ENCODE results near the gene PTPRO. TPM values are rescaled to one million over a fixed set of nuclear protein-coding genes. Genes with fewer than 3 reads are reported as not detected.

Gene PTPRO
- total and polyA plus RNA-seq, 4 donors: 0.31 to 3.3 (median 1.1) TPM

DNA sequence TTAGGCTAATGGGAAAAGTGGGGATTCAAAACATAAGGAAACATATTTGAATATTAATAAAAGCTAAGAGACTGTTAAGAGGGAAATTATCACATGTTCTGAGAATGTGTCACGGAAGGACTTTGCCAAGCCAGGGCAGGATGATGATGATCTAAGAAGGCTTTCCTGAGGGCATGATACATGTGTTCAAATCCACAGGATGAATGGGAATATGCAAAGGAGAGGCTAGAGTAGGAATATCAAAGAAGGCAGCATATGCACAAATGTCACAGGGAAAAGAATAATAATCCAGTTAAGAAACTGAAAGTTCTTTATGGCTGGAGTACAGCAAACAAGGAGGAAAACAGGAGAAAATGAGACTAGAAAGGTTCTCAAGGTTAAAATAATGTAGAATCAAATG lies 107.0 kb downstream of the PTPRO start:
- no peak overlapping the region for H3K4me3 ChIP-seq (ENCODE audit: low read depth in 1 of 3, low read length in 3 of 3)
- no peaks in the 10 kb centered on the region for H3K4me1 ChIP-seq (ENCODE audit: control insufficient read depth in 4 of 4, insufficient read depth in 4 of 4, low read length in 3 of 4)
- WGBS: 94% methylated on average over 1 of the region's 1 CpG
- no peak overlapping the region for H3K9ac ChIP-seq (ENCODE audit: low read depth in 1 of 2, low read length in 2 of 2)
- H3K27me3 ChIP-seq (ENCODE audit: control insufficient read depth in 4 of 4, insufficient read depth in 4 of 4, low read length in 3 of 4): peaks cover 0 to 10% (median 1%) of the 10 kb centered on the region in 4 donors
- DNase-seq (ENCODE audit: low spot score): no peak
- H3K36me3 ChIP-seq (ENCODE audit: control insufficient read depth in 4 of 4, insufficient read depth in 3 of 4, low read depth in 1 of 4, low read length in 3 of 4): no peaks in the 10 kb centered on the region
- TF ChIP-seq FOXA1 (IDR thresholded peaks at IDR 0.05): no peak
- TF ChIP-seq FOXA2 (IDR thresholded peaks at IDR 0.05): no peak
- TF ChIP-seq SP1 (IDR thresholded peaks at IDR 0.05): no peak
- no peak for TF ChIP-seq JUND (IDR thresholded peaks at IDR 0.05)
- TF ChIP-seq HNF4G (IDR thresholded peaks at IDR 0.05): no peak
- no peak for TF ChIP-seq NR2F2 (IDR thresholded peaks at IDR 0.05)
- no peak for TF ChIP-seq TAF1 (conservative IDR thresholded peaks at IDR 0.05)
- no peak for TF ChIP-seq YY1 (IDR thresholded peaks at IDR 0.05)
- TF ChIP-seq, protein P1, sequence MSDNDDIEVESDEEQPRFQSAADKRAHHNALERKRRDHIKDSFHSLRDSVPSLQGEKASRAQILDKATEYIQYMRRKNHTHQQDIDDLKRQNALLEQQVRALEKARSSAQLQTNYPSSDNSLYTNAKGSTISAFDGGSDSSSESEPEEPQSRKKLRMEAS (IDR thresholded peaks at IDR 0.05): no peak
- no peaks in the 10 kb centered on the region for H3K9me3 ChIP-seq (ENCODE audit: control insufficient read depth in 4 of 4, low read length in 3 of 4)
- H3K27ac ChIP-seq (ENCODE audit: low read depth in 1 of 2, low read length in 2 of 2): no peak overlapping the region

DNA sequence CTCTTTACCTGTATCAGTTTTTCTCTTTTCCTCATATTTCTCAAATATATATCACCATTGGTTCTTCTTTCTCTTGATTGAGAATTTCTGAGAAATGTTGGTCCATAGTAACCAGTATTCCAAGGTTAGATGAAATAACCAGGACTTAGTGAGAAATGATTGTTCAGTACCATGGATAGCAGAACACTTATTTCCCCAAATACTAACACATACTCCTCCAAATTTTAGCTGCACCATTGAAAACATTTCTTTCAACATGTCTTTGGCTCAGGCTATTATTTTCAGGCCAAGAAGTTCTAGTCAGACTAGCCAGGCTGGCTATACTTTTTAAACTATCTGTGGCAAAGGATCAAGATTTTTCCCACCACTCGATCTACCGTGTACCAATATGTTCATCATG lies 113.3 kb downstream of the PTPRO start:
- H3K27me3 ChIP-seq (ENCODE audit: control insufficient read depth in 4 of 4, insufficient read depth in 4 of 4, low read length in 3 of 4): peaks cover 0 to 7% (median 0%) of the 10 kb centered on the region in 4 donors
- no peaks in the 10 kb centered on the region for H3K4me1 ChIP-seq (ENCODE audit: control insufficient read depth in 4 of 4, insufficient read depth in 4 of 4, low read length in 3 of 4)
- TF ChIP-seq, protein P2, sequence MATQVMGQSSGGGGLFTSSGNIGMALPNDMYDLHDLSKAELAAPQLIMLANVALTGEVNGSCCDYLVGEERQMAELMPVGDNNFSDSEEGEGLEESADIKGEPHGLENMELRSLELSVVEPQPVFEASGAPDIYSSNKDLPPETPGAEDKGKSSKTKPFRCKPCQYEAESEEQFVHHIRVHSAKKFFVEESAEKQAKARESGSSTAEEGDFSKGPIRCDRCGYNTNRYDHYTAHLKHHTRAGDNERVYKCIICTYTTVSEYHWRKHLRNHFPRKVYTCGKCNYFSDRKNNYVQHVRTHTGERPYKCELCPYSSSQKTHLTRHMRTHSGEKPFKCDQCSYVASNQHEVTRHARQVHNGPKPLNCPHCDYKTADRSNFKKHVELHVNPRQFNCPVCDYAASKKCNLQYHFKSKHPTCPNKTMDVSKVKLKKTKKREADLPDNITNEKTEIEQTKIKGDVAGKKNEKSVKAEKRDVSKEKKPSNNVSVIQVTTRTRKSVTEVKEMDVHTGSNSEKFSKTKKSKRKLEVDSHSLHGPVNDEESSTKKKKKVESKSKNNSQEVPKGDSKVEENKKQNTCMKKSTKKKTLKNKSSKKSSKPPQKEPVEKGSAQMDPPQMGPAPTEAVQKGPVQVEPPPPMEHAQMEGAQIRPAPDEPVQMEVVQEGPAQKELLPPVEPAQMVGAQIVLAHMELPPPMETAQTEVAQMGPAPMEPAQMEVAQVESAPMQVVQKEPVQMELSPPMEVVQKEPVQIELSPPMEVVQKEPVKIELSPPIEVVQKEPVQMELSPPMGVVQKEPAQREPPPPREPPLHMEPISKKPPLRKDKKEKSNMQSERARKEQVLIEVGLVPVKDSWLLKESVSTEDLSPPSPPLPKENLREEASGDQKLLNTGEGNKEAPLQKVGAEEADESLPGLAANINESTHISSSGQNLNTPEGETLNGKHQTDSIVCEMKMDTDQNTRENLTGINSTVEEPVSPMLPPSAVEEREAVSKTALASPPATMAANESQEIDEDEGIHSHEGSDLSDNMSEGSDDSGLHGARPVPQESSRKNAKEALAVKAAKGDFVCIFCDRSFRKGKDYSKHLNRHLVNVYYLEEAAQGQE (IDR thresholded peaks at IDR 0.05): peak; percentile 95
- TF ChIP-seq SP1 (IDR thresholded peaks at IDR 0.05) (no peak), NR2F2 (IDR thresholded peaks at IDR 0.05) (no peak)
- H3K9ac ChIP-seq (ENCODE audit: low read depth in 1 of 2, low read length in 2 of 2): no peak overlapping the region
- H3K36me3 ChIP-seq (ENCODE audit: control insufficient read depth in 4 of 4, insufficient read depth in 3 of 4, low read depth in 1 of 4, low read length in 3 of 4): no peaks in the 10 kb centered on the region
- 97% methylated on average over 2 of the region's 2 CpGs for WGBS
- H3K4me3 ChIP-seq (ENCODE audit: low read depth in 1 of 3, low read length in 3 of 3): no peak overlapping the region
- H3K27ac ChIP-seq (ENCODE audit: low read depth in 1 of 2, low read length in 2 of 2): no peak overlapping the region
- no peak for DNase-seq (ENCODE audit: low spot score)
- H3K9me3 ChIP-seq (ENCODE audit: control insufficient read depth in 4 of 4, low read length in 3 of 4): peaks cover 0 to 10% (median 4%) of the 10 kb centered on the region in 4 donors

DNA sequence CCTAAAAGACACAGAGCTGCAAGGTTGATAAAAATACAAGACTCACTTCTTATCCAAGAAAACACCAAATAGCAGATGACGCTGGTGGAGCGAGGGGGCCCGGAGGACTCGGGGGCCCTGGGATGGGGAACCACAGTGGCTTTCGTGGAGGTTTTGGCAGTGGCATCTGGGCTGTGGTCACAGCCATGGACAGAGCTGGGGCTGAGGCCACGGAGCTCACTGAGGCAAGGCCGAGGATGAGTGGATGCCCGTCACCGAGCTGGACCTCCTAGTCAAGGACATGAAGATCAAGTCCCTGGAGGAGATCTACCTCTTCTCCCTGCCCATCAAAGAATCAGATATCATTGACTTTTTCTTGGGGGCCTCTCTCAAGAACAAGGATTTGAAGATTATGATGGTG lies 117.2 kb downstream of the PTPRO start:
- Histone ChIP-seq H3K9ac (ENCODE audit: low read depth in 1 of 2, low read length in 2 of 2) (no peak overlapping the region), H3K27me3 (ENCODE audit: control insufficient read depth in 4 of 4, insufficient read depth in 4 of 4, low read length in 3 of 4) (peaks cover 0 to 7% (median 0%) of the 10 kb centered on the region in 4 donors), H3K4me3 (ENCODE audit: low read depth in 1 of 3, low read length in 3 of 3) (no peak overlapping the region), H3K4me1 (ENCODE audit: control insufficient read depth in 4 of 4, insufficient read depth in 4 of 4, low read length in 3 of 4) (no peaks in the 10 kb centered on the region), H3K36me3 (ENCODE audit: control insufficient read depth in 4 of 4, insufficient read depth in 3 of 4, low read depth in 1 of 4, low read length in 3 of 4) (no peaks in the 10 kb centered on the region), H3K27ac (ENCODE audit: low read depth in 1 of 2, low read length in 2 of 2) (no peak overlapping the region), H3K9me3 (ENCODE audit: control insufficient read depth in 4 of 4, low read length in 3 of 4) (peaks cover 0 to 10% (median 4%) of the 10 kb centered on the region in 4 donors)
- TF ChIP-seq FOXA2 (IDR thresholded peaks at IDR 0.05) (no peak), YY1 (IDR thresholded peaks at IDR 0.05) (no peak), NR2F2 (IDR thresholded peaks at IDR 0.05) (no peak), JUND (IDR thresholded peaks at IDR 0.05) (no peak), SP1 (IDR thresholded peaks at IDR 0.05) (no peak), HNF4A (conservative IDR thresholded peaks at IDR 0.05) (no peak)
- TF ChIP-seq, protein P1 (IDR thresholded peaks at IDR 0.05): no peak
- TF ChIP-seq, protein P2 (IDR thresholded peaks at IDR 0.05): no peak
- 87% methylated on average over 9 of the region's 9 CpGs for WGBS
- DNase-seq (ENCODE audit: low spot score): no peak

Data from liver (tissue), 9 donors.